C4-2B (cell line): Measurements from ENCODE around the gene SERHL2.
"Not testable (repeated sequence)": the region's sequence is repeated elsewhere in the genome, so short reads cannot be mapped to it uniquely, and the experiment has no call there.

Experiments used
- CTCF ChIP-seq: fragments of 450-650 bp; conservative IDR thresholded peaks from 2 replicates; pipeline ENCODE4 v1.5.1; 2017; ENCODE audit warnings: mild to moderate bottlenecking
- ZFX ChIP-seq: fragments of 450-650 bp; IDR thresholded peaks from 2 replicates; pipeline ENCODE4 v1.6.1; 2017

DNA sequence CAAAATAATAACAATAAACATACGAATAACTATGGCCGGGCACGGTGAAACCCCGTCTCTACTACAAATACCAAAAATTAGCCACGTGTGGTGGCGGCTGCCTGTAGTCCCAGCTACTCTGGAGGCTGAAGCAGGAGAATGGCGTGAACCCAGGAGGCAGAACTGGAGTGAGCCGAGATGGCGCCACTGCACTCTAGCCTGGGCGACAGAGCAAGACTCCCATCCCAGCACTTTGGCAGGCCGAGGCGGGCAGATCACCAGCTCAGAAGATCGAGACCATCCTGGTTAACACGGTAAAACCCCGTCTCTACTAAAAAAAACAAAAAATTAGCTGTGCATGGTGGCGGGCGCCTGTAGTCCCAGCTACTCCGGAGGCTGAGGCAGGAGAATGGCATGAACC is 17.1 kb upstream of the SERHL2 start:
- not testable (repeated sequence) for TF ChIP-seq CTCF, ZFX
